ENCODE results near the gene DNMBP.
"Not testable (repeated sequence)": the region's sequence is repeated elsewhere in the genome, so short reads cannot be mapped to it uniquely, and the experiment has no call there.

Gene DNMBP

DNA sequence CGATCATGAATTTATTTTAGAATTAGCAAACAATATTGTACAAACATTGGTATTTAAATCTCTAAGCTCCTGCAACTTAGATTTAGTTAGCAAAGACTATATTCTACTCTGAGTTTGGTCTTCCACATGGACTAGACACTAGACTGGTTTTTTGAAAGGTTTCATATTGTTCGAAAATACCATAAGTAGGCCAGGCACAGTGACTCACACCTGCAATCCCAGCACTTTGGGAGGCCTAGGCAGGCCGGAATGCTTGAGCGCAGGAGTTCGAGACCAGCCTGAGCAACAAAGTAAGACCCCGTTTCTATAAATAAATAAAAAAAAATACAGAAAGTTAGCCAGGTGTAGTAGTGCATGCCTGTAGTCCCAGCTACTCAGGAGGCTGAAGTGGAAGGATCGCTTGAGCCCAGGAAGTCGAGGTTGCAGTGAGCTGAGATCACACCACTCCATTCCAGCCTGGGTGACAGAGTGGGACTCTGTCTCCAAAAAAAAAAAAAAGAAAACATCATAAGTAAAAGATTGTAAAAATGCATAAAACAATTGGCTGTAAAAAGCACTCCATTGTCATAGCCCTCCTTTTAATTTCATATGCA lies 154.2 kb downstream of the DNMBP start:
- DNase-seq = no peak

DNA sequence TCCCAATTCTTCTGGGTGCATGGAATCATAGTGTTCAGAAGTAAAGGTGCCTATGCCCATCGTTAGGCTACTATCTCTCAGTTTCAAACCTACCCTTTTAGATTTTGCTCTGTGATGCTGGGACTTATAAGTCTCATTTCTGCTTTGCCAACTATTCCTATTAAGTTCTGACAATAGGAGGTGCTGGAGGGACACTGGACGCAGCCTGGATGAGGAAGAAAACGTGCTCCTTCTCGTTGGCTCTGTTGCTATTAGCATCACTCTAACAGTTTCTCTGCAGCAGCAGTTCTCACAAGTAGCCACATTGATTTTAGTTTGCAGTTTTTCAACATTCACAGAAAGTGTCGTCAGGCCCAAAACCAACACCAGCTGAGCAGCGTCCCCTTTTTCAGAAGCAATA lies 154.9 kb downstream of the DNMBP start:
- no peak for DNase-seq

DNA sequence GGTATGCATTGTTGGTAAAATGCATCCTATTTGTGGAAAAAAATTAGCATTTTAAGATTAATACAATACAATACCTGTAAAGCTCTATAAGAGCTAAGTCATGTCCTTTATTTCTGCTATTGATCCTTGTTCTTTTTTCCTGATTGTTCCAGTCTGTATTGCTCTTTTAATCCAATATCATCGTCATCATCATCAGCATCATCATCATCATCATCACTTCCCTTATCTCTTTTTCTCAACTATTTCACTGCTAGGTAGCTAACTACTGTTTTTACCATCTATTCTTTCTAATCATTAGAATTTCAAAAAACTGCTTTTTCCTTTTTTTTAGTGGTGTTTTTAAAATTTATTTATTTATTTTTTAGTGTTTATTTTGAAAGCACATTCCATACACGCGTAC lies 156.1 kb downstream of the DNMBP start:
- no peak for DNase-seq

DNA sequence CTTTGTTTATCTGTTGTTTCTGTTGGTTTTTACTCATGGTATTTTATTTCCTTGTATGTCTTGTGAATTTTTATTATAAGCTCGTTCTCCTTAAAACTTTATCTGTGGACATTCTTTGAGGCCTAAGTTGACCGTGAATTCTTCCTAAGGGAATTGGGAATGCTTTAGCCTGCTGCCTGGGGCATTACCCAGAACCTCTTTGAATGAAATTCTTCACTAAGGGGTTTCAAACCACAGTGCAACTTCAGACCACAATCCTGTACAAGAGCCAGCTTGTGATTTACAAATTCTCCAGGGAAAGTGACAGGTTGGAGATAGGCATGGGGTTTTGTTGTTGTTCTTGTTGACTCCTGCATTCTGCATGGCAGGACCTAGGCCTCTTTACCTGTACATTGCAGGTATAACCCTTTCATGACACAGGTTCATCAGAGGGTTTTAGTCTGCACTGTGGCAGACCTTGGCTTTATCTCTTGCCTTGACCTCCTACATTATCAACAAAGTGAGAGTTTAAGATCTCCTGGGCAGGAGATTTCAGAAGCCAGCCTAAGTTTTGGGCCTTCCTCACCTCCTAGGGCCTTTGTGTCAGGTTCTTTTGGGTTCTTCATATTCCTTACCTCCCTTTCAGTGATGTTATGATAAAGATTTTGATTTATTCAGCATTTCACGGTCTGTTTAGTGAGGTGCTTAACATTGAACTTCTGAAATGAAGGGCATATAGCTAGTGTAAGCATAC lies 157.1 kb downstream of the DNMBP start:
- DNase-seq = no peak

DNA sequence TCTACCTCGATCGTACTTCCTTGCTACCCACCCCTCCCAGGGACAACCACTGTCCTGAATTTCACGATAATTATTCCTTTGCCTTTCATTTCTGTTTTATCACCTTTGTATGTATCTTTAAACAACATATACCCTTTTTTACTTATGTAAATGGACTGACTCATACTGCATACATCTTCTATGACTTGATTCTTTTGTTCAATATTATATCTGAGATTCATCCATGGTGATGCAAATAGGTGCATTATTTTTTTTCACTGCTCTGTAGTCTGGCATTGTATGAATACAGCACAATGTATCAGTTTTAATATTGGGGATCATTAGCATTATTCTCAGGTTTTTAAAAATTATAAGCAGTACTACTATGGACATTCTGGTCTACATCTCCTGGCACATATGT lies 157.9 kb downstream of the DNMBP start:
- no peak for DNase-seq

DNA sequence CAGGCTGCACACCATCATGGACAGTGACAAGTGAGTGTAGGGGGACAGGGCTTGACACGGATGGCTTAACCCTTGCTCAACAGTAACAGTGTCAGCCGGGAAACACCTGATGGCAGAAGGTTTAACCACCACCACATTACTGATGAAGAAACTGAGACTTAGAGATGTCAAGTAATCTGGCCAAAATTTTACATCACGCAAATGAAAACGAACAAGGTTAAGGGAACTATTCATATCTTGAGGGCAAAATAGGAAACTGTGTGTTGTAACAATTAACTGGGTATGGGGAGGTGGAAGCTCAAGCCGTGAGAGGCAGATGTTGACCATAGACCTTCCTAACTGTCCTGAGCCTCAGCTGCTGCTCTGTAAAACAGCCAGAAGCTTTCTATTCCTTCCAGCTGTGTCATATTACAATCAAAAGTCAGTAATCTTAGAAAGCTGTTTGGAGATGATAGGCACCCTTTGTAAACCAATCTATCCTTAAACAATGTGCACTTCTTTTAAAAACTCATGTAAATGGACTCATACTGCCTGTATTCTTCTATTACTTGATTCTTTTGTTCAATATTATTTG lies 158.9 kb downstream of the DNMBP start:
- DNase-seq = no peak

DNA sequence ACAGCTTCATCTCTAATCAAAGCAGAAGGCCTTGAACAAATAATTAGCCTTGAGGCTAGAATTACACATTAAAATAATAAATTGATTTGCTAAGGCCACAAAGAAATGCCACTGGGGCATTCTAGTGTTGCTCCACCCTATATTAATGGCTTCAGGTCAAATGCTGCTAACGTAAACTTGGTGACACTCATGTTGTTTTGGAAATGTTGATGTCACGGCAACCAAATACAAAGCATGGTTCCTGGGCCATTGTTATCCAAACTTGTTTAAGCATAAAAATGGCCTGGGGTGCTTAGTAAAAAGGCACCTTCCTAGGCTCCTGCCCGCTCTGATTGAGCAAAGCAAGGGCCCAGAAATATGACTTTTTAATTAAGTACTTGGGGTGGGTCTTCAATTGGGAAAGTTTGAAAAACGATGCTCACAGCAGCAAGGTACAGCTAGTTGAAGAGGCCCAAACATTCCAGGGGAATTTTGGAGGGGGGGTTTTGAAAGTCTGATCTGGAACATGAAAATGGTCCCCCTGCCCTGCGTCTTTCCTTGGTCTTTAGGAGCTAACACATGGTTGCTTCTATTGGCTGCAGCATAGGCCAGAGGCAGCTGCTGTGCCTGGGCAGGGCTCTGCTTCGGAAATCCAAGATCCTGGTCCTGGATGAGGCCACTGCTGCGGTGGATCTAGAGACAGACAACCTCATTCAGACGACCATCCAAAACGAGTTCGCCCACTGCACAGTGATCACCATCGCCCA lies 159.6 kb downstream of the DNMBP start:
- DNase-seq = no peak

DNA sequence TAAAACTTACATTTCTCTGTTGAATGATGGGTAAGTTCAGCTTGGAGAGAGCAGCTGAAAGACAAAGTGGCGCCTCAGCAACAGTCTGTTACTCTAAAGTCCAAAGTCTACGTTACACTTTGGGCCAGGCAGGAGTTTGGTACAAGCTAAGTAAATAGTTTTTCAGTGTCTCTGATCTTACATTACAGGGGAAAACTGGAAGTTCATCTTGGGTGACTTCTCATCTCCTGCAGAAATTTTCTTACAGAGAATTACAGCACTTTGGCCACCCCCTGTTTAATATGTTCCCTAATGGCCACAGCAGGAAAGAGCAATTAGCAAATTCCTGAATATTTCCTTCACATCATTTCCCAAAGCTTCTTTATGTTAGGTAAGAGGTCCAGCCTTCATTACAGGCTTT lies 160.2 kb downstream of the DNMBP start:
- no peak for DNase-seq

DNA sequence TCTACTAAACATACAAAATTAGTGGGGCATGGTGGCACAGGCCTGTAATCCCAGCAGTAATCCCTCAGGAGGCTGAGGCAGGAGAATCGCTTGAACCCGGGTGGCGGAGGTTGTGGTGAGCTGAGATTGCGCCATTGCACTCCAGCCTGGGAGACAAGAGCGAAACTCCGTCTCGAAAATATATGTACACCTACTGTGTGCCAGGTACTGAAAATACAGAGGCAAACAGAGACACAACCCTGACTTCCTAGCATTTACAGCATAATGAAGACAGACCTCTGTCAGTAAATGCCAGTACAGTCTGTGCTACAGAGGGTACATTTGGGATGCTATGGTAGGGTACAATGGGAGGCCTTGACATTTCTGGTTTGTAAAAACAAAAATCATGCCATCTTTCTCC lies 160.7 kb downstream of the DNMBP start:
- DNase-seq = no peak

DNA sequence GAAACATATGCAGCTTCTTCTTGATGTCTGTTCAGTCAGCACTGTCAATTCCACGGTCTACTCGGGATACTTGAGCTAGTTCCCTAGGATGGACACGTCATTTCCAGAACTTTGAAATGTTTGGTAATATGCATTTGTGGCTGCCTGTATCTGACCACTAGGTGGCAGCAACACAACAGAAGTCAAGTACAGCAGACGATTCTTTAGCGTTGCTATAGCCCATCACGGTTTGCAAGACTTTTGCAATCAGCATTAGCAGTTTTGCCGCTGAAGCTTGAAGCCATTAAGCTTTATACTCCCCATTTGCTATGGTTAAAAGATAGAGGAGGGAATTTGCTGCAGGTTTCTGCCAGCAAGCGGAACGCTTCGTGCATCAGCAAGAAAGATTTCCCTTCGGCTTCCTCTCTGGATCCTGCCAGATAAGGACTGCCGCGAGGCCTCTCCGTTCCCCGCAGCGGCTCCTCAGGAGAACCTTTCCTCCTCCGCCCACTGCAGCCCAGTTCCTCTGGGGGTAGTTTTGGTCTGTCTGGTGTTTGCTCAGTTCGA lies 163.8 kb downstream of the DNMBP start:
- DNase-seq = peak; percentile 66 to 75

DNA sequence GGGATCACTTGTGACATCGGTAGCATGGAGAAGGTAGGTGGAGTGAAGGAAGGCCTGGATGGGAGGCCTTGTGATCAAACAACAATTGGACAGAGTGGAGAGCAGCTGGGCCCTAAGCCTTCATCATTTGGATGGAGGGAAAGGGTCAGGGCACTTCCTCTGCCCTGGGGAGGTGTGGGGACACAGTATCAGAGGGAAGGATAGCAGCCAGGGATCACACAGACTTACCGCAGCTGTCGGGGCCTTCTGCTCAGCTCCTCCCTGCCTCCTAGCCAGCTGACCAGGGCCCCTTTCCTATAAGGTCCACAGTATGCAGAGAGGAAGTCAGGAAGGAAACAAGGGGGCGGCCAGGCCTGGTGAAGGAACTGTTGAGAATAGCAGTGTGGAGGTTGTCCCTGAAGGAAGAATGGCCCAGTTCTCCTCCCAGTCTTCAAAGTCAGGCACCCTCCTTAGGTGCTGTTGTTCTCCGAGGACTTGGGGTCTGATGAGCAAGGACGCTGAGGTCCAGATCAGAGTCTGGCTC lies 165.3 kb downstream of the DNMBP start:
- no peak for DNase-seq

DNA sequence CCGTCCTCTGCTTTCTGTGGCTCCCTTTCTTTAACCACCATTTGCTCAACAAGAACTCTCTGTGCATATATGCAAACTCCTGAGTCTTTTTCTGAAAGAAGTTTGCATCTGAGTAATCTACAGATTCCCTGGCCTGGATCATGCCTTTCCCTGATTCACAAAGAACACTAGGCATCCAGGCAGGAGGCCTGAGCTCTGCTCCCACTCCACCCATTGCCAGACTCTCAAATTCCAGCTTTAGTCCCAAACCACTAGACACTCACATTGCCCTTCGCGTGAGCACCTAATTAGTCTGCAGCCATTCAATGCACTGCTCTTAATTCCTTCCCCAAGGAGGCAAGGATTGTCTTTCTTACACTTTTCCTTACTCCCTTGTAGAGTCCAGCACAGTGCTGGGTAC lies 166.4 kb downstream of the DNMBP start:
- no peak for DNase-seq

DNA sequence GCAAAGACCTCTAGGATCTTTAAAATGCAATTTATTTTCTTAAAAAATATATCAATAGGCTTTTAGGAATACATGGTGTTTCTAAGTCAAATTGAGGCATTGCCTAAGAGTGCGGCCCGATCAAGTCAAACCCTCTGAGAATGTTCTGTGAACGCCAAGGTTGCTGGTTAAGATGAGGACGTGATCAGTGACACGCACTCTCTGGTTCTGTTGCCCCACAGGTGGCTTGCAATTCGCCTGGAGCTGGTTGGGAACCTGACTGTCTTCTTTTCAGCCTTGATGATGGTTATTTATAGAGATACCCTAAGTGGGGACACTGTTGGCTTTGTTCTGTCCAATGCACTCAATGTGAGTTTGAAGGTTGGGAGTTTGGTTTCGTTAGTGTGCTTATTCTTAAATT lies 168.0 kb downstream of the DNMBP start:
- no peak for DNase-seq

DNA sequence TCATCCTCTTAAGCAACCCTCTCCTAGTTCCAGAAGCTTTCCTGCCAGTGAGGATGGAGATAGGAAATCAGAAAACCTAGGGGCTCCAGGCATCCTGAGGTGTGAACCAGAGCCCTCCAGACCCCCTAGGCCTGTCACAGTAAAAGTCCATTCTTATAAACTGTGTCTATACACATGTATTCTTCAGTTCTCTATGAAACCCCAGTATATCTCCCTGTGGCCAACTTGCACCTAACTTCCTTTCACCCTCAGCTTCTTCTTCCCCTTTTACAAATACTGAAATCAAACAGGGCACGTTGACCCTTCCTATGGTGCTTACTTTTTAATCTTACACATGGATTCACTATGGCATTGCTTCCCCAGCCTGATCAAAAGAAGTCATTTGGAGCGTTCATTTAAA lies 168.9 kb downstream of the DNMBP start:
- not testable (repeated sequence) for DNase-seq

DNA sequence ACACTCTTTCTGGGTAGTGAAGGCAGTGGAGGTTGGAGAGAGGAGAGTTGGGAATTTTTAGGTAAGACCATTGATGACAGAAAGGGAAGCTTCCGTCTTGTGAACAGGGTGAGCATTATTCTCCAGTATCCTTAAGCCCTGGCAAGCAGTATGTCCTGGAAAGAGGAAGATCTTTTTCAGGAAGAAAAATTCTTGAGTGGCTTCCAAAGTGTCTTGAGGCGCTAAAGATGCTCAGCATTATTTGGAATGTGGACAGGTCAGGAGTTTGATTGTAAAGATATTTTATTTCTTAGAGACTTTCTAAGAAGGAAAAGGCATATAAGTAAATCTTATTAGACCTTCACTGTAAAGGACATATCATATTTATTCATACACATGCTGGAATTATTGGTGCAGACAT lies 173.0 kb downstream of the DNMBP start:
- DNase-seq = no peak

DNA sequence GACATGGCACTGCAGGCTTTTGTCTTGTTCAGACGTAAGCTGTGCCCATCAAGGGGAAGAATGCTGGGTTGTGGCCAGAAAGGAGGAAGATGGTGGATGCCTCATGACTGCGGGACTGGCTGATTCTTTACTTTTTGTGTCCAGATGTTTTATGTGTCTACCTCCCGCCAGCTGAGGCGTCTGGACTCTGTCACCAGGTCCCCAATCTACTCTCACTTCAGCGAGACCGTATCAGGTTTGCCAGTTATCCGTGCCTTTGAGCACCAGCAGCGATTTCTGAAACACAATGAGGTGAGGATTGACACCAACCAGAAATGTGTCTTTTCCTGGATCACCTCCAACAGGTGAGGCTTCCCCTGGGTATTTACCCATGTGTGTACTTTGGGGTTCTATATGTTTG lies 173.8 kb downstream of the DNMBP start:
- DNase-seq = no peak

DNA sequence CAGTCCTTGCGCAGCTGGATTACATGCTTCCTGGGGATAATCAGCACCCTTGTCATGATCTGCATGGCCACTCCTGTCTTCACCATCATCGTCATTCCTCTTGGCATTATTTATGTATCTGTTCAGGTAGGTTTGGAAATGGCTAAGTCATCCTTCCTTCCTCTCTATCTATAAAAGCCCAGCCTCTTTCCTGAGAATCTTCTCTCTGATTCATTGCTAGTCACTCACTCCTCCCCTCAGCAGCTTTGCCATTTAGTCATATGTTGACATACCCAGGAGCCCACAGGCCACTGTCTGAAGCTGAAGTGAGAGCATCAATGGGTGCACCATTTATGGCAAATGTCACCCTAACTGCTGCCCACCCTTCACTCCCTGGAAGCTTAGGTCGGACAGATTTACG lies 175.3 kb downstream of the DNMBP start:
- DNase-seq = no peak

DNA sequence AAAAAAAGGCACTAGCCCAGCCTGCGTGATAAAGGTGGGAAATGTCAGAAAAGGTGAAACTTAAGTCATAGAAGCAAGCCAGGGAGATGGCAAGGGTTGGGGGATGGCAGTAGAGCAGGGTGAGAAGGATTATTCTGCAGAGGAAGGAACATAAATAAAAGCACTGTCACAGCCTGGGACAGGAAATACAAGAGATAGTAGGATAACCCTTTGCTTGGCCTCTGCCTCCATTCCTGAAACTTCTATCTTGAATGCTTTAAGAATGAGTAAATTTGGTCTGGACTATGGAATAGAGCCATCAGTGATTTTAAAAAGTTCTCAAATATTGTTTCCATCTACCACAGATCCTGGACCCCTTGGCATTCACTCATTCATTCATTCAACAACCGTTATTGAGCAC lies 177.3 kb downstream of the DNMBP start:
- no peak for DNase-seq

DNA sequence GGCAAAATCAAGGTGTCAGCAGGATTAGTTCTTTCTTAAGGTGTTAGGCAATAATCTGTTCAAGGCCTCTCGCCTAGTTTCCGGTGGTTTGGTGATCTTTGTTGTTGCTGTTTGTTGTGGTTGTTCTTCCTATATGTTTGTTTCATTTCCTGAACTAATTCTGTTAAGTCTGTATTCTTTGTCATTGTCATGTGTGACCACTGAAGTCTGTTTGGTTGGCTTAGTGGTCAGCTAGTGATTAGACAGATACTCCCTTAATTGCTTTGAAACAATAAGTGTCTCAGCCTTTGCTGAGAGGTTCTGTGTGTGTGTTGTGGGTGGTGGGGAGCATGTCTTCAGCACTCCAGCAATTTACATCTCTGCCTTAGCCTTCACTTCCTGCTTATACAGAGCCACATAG lies 181.3 kb downstream of the DNMBP start:
- no peak for DNase-seq

DNA sequence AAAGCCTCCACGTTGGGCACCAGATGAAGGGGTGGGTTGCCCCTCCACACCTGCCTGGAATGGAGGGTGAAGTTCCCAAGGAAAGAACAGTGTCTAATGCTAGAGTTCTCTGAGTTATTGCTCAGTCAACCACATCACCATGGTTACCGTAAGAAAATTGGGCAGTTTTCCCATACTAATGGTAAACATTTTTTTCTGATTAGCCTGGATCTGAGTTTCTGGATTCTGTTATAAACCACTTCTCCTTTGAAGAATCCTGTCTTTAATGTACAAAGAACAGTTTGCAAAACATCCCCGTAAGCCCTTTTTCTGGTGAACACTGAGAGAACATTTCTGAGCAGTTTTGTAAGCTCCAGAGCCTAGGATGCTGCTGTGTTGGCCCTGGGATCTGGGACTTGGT lies 181.8 kb downstream of the DNMBP start:
- no peak for DNase-seq

Measured in activated CD4-positive, alpha-beta T cell treated with anti-CD3 and anti-CD28 coated beads for 4 hours (primary cell).